Smooth muscle cell (in vitro differentiated cells): Measurements from ENCODE around the gene MUC13. TPM values are rescaled to one million over a fixed set of nuclear protein-coding genes. Genes with fewer than 3 reads are reported as not detected.

Experiments used
- DNase-seq: peaks from one replicate; lab custom pipeline; 2025; ENCODE audit not compliant: unreplicated experiment; lab: John Stamatoyannopoulos, UW
- H2AFZ ChIP-seq: fragments of 200-600 bp; sonication (generic); 2 replicates; pipeline ENCODE4 v1.6.0; 2016; ENCODE audit warnings: antibody characterized with exemption, low read depth, mild to moderate bottlenecking
- H3F3A ChIP-seq: fragments of 200-600 bp; sonication (generic); 2 replicates; pipeline ENCODE4 v1.6.0; 2017; ENCODE audit warnings: antibody characterized with exemption, low read depth
- H3K27ac ChIP-seq: fragments of 200-600 bp; sonication (generic); 2 replicates; pipeline ENCODE4 v1.5.1; 2016; ENCODE audit warnings: low read depth, mild to moderate bottlenecking
- H3K27me3 ChIP-seq: fragments of 200-600 bp; sonication (generic); 2 replicates; pipeline ENCODE4 v1.6.1; 2016; ENCODE audit warnings: low read depth, mild to moderate bottlenecking
- H3K36me3 ChIP-seq: fragments of 200-600 bp; sonication (generic); 2 replicates; pipeline ENCODE4 v1.5.1; 2016; ENCODE audit warnings: low read depth
- H3K4me1 ChIP-seq: fragments of 200-600 bp; sonication (generic); 2 replicates; pipeline ENCODE4 v1.5.1; 2016; ENCODE audit warnings: low read depth
- H3K4me2 ChIP-seq: fragments of 200-600 bp; sonication (generic); 2 replicates; pipeline ENCODE4 v1.6.0; 2016; ENCODE audit warnings: mild to moderate bottlenecking
- H3K4me3 ChIP-seq: fragments of 200-600 bp; sonication (generic); 2 replicates; pipeline ENCODE4 v1.5.1; 2016; ENCODE audit warnings: mild to moderate bottlenecking
- H3K79me2 ChIP-seq: fragments of 200-600 bp; sonication (generic); 2 replicates; pipeline ENCODE4 v1.6.0; 2016; ENCODE audit warnings: low read depth, mild to moderate bottlenecking
- H3K9ac ChIP-seq: fragments of 200-600 bp; sonication (generic); 2 replicates; pipeline ENCODE4 v1.6.0; 2016; ENCODE audit warnings: low read depth
- H3K9me3 ChIP-seq: fragments of 200-600 bp; sonication (generic); replicated peaks from 2 replicates; pipeline ENCODE4 v1.5.1; 2016; ENCODE audit warnings: low read depth
- H4K20me1 ChIP-seq: fragments of 200-600 bp; sonication (generic); 2 replicates; pipeline ENCODE4 v1.6.0; 2016; ENCODE audit warnings: low read depth
- CTCF ChIP-seq: fragments of 200-600 bp; sonication (generic); IDR thresholded peaks from 2 replicates; pipeline ENCODE4 v1.5.1; 2017; ENCODE audit warnings: borderline replicate concordance, mild to moderate bottlenecking, antibody characterized with exemption; ENCODE audit not compliant: insufficient read depth, poor library complexity, severe bottlenecking
- WGBS: methylation state at CpG from one replicate; pipeline ENCODE4 v1.1.7; 2016; ENCODE audit warnings: low lambda C conversion rate; 5-methylcytosine and 5-hydroxymethylcytosine counted together
- polyA plus RNA-seq: library from polyadenylated mRNA; unstranded; fragments of >200 nt; fragmentation: Nextera tagmentation; extraction: Ambion mirVana; gene quantifications from 2 replicates; pipeline ENCODE4 v1.2.1, GENCODE V29; 2016
- total RNA-seq: library from RNA; depleted of rRNA; stranded (reverse); fragments of >200 nt; gene quantifications from 2 replicates; pipeline ENCODE4 v1.2.3, GENCODE V29; 2014

The MUC13 gene
- total and polyA plus RNA-seq, 2 experiments from 2014 or later: 0.04 TPM; not detected in 1

- DNase-seq: no peak
- Histone ChIP-seq H3F3A (peaks cover 25% of the 10 kb centered on the region), H3K27me3 (no peaks in the 10 kb centered on the region), H3K79me2 (peaks cover 89% of the 10 kb centered on the region), H3K27ac (peak overlapping the region; percentile 85), H3K4me2 (peak overlapping the region; percentile 63), H2AFZ (no peak overlapping the region), H3K4me1 (peaks cover 47% of the 10 kb centered on the region), H4K20me1 (no peaks in the 10 kb centered on the region), H3K9ac (peak overlapping the region; percentile 33), H3K36me3 (no peaks in the 10 kb centered on the region), H3K4me3 (no peak overlapping the region), H3K9me3 (no peaks in the 10 kb centered on the region)
- WGBS: 14% methylated on average over 6 of the region's 6 CpGs
- TF ChIP-seq CTCF: no peak
Observed at GRCh38 chr3:124878561-124879336, 55.8 kb downstream of the MUC13 start.

GRCh38 chr3:124877674-124878073 is 56.9 kb downstream of the MUC13 start:
- no peaks in the 10 kb centered on the region for H3K36me3 ChIP-seq
- peak overlapping the region; percentile 63 for H3K4me2 ChIP-seq
- H3K27me3 ChIP-seq: no peaks in the 10 kb centered on the region
- H3K9ac ChIP-seq: peak overlapping the region; percentile 33
- H4K20me1 ChIP-seq: peaks cover 9% of the 10 kb centered on the region
- H3K79me2 ChIP-seq: peaks cover 80% of the 10 kb centered on the region
- no peak for DNase-seq
- no peak overlapping the region for H2AFZ ChIP-seq
- H3K9me3 ChIP-seq: no peaks in the 10 kb centered on the region
- peaks cover 47% of the 10 kb centered on the region for H3K4me1 ChIP-seq
- H3K27ac ChIP-seq: peak overlapping the region; percentile 85
- TF ChIP-seq CTCF: no peak
- H3K4me3 ChIP-seq: no peak overlapping the region
- H3F3A ChIP-seq: peaks cover 23% of the 10 kb centered on the region
- 77% methylated on average over 3 of the region's 3 CpGs for WGBS

DNA sequence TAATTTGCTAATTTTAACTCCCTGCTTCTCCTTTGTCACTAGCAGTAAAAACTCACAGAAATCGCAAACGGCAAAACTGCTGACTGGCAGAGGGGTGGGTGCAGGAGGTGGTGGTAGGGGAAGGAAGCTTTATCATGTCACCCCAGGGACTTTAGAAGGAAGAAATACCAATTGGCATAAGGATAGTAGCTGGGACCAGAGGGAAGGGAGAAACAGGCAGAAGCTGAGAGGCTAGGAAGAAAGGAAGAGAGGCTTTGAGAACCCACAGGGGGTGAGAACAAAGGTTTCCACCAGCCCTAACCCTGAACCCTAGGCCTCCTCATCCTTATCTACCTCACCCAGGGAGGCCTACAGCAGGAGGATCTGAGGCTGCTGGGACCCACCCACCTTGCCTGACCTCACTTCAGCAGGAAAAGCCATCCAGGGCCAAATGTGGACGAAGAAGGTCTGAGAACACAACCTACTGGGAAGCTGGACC is 58.1 kb downstream of the MUC13 start:
- H3K4me3 ChIP-seq: no peak overlapping the region
- H3K4me1 ChIP-seq: peaks cover 40% of the 10 kb centered on the region
- TF ChIP-seq CTCF: no peak
- H3K9me3 ChIP-seq: no peaks in the 10 kb centered on the region
- H2AFZ ChIP-seq: no peak overlapping the region
- H3K27ac ChIP-seq: peak overlapping the region; percentile 85
- peaks cover 22% of the 10 kb centered on the region for H3F3A ChIP-seq
- H3K4me2 ChIP-seq: peak overlapping the region; percentile 39
- no peak for DNase-seq
- H4K20me1 ChIP-seq: peaks cover 11% of the 10 kb centered on the region
- WGBS: 49% methylated on average over 3 of the region's 3 CpGs
- no peaks in the 10 kb centered on the region for H3K27me3 ChIP-seq
- no peak overlapping the region for H3K9ac ChIP-seq
- peaks cover 79% of the 10 kb centered on the region for H3K79me2 ChIP-seq
- no peaks in the 10 kb centered on the region for H3K36me3 ChIP-seq
